PC-9 (cell line): ENCODE data around the gene IQCK. TPM values are rescaled to one million over a fixed set of nuclear protein-coding genes. Genes with fewer than 3 reads are reported as not detected.

ENCODE experiments used
- BruUV-seq: library from RNA; stranded (reverse); fragments of 400-500 nt; replicated peaks from 2 replicates; lab custom pipeline; 2021; lab: Mats Ljungman, UMichigan
- CTCF ChIA-PET: fragments of 300-600 bp; sonication (Branson Sonifier 250); formaldehyde crosslinking; loops from one replicate; lab custom pipeline; 2022; ENCODE audit warnings: antibody characterized with exemption; lab: Charles Lee
- POLR2A ChIA-PET: fragments of 300-600 bp; sonication (Branson Sonifier 250); formaldehyde crosslinking; loops from one replicate; lab custom pipeline; 2022; ENCODE audit warnings: antibody characterized with exemption; ENCODE audit not compliant: unreplicated experiment; lab: Charles Lee
- DNase-seq, 2 experiments: peaks; one replicate each; pipeline versions ENCODE4 v3.0.0 to v3.0.0-alpha.2; 2015 to 2022; ENCODE audit warnings: mixed read lengths in 1 of 2
- H2AFZ ChIP-seq: fragments of 200-600 bp; sonication (generic); 2 replicates; pipeline ENCODE4 v1.8.1; 2017; ENCODE audit warnings: antibody characterized with exemption
- H3F3A ChIP-seq: fragments of 200-600 bp; sonication (generic); 2 replicates; pipeline ENCODE4 v1.8.1; 2017; ENCODE audit warnings: antibody characterized with exemption, mild to moderate bottlenecking, low read depth; ENCODE audit not compliant: insufficient read depth
- H3K27ac ChIP-seq: fragments of 200-600 bp; sonication (generic); 2 replicates; pipeline ENCODE4 v1.6.1; 2016; ENCODE audit warnings: mixed run types
- H3K27me3 ChIP-seq: fragments of 200-600 bp; sonication (generic); 2 replicates; pipeline ENCODE4 v1.6.1; 2016; ENCODE audit warnings: low read depth, mixed run types; ENCODE audit not compliant: insufficient read depth
- H3K36me3 ChIP-seq: fragments of 200-600 bp; sonication (generic); 2 replicates; pipeline ENCODE4 v1.6.1; 2016; ENCODE audit warnings: low read depth, mixed run types
- H3K4me1 ChIP-seq: fragments of 200-600 bp; sonication (generic); replicated peaks from 2 replicates; pipeline ENCODE4 v1.6.1; 2016; ENCODE audit warnings: mixed run types; ENCODE audit not compliant: insufficient read depth
- H3K4me2 ChIP-seq: fragments of 200-600 bp; sonication (generic); 2 replicates; pipeline ENCODE4 v1.6.1; 2017; ENCODE audit warnings: mixed run types
- H3K4me3 ChIP-seq: fragments of 200-600 bp; sonication (generic); 2 replicates; pipeline ENCODE4 v1.6.1; 2016; ENCODE audit warnings: mixed run types
- H3K79me2 ChIP-seq: fragments of 200-600 bp; sonication (generic); 2 replicates; pipeline ENCODE4 v1.6.1; 2017; ENCODE audit warnings: low read depth, mixed run types
- H3K9me2 ChIP-seq: fragments of 200-600 bp; sonication (generic); 2 replicates; pipeline ENCODE4 v1.8.1; 2017; ENCODE audit warnings: mild to moderate bottlenecking; ENCODE audit not compliant: insufficient read depth
- H3K9me3 ChIP-seq: fragments of 200-600 bp; sonication (generic); 2 replicates; pipeline ENCODE4 v1.8.1; 2016; ENCODE audit warnings: low read depth; ENCODE audit not compliant: insufficient read depth
- H4K20me1 ChIP-seq: fragments of 200-600 bp; sonication (generic); 2 replicates; pipeline ENCODE4 v1.8.1; 2017; ENCODE audit not compliant: insufficient read depth
- CTCF ChIP-seq: fragments of 200-600 bp; sonication (generic); conservative IDR thresholded peaks from 2 replicates; pipeline ENCODE4 v1.6.1; 2017; ENCODE audit warnings: mixed run types, antibody characterized with exemption, mild to moderate bottlenecking, moderate library complexity
- EZH2 ChIP-seq: fragments of 200-600 bp; sonication (generic); IDR thresholded peaks from 2 replicates; pipeline ENCODE4 v1.8.0; 2017; ENCODE audit warnings: antibody characterized with exemption, low read depth
- intact Hi-C: fragments of 100-400 bp; cut with micrococcal nuclease; formaldehyde crosslinking; loops from one replicate; pipeline ENCODE4 v1.10.0; 2022; ENCODE audit not compliant: unreplicated experiment
- total RNA-seq: library from RNA; stranded (reverse); gene quantifications from 2 replicates; pipeline ENCODE4 v1.2.3, GENCODE V29; 2021

The IQCK gene
- total RNA-seq, 1 experiment from 2014 or later: 21.6 TPM

- Histone ChIP-seq H3K4me1 (peaks cover 77% of the 10 kb centered on the region), H2AFZ (no peak overlapping the region), H3K27me3 (no peaks in the 10 kb centered on the region), H3K79me2 (0 out of 2 replicates have a peak, but pooled peaks cover 3% of the 10 kb centered on the region), H4K20me1 (no peaks in the 10 kb centered on the region), H3K9me2 (no peaks in the 10 kb centered on the region), H3F3A (peaks cover 59% of the 10 kb centered on the region), H3K4me2 (no peak overlapping the region), H3K9me3 (no peaks in the 10 kb centered on the region), H3K27ac (peak overlapping the region; percentile 93), H3K4me3 (no peak overlapping the region), H3K36me3 (no peaks in the 10 kb centered on the region)
- intact Hi-C loops: no loop called here
- TF ChIP-seq CTCF: no peak
- TF ChIP-seq EZH2: no peak
- no TSS peak for BruUV-seq
- DNase-seq: no peak
- POLR2A ChIA-PET: interaction anchor here (0.5 to 0.6 kb wide), 3 partner anchors 29 to 1278 kb away, joined by 4 to 7 read pairs (median 5); no protein-coding TSS in a partner anchor
- CTCF ChIA-PET: no interaction called here
Observed at GRCh38 chr16:19751478-19752385, 33.7 kb downstream of the IQCK start.

GRCh38 chr16:19753815-19754643 lies 36.0 kb downstream of the IQCK start:
- H3K27ac ChIP-seq: peak overlapping the region; percentile 93
- no peaks in the 10 kb centered on the region for H3K27me3 ChIP-seq
- H4K20me1 ChIP-seq: no peaks in the 10 kb centered on the region
- POLR2A ChIA-PET: interaction anchor here (0.5 to 0.6 kb wide), 2 partner anchors 37 to 114 kb away, joined by 3 to 4 read pairs; no protein-coding TSS in a partner anchor
- H3K36me3 ChIP-seq: no peaks in the 10 kb centered on the region
- H2AFZ ChIP-seq: 0 out of 2 replicates have a peak overlapping the region, but pooled peaks have one; percentile 0
- H3F3A ChIP-seq: peaks cover 42% of the 10 kb centered on the region
- intact Hi-C loops: loop anchor here (1.0 kb wide), 3 partner anchors 36 to 149 kb away; partner anchors contain the start of genes GPRC5B, IQCK and KNOP1
- H3K4me3 ChIP-seq: no peak overlapping the region; the same call in 1 of the 2 replicates
- peaks cover 58% of the 10 kb centered on the region for H3K4me1 ChIP-seq
- TF ChIP-seq EZH2 (no peak), CTCF (no peak)
- BruUV-seq: TSS peak; percentile 88
- CTCF ChIA-PET: no interaction called here
- H3K4me2 ChIP-seq: peak overlapping the region; percentile 43
- 0 out of 2 replicates have a peak, but pooled peaks cover 3% of the 10 kb centered on the region for H3K79me2 ChIP-seq
- DNase-seq: peak; percentile 49 to 91
- no peaks in the 10 kb centered on the region for H3K9me2 ChIP-seq
- H3K9me3 ChIP-seq: no peaks in the 10 kb centered on the region

- H3K9me2 ChIP-seq: no peaks in the 10 kb centered on the region
- intact Hi-C loops: loop anchor here (1.0 kb wide), 3 partner anchors 36 to 149 kb away; partner anchors contain the start of genes GPRC5B, IQCK and KNOP1
- no peaks in the 10 kb centered on the region for H4K20me1 ChIP-seq
- peak overlapping the region; percentile 43 for H3K4me2 ChIP-seq
- DNase-seq: peak; percentile 33 to 88
- H3K4me1 ChIP-seq: peaks cover 52% of the 10 kb centered on the region
- H3K27ac ChIP-seq: peak overlapping the region; percentile 93
- H3K79me2 ChIP-seq: 0 out of 2 replicates have a peak, but pooled peaks cover 3% of the 10 kb centered on the region
- peaks cover 38% of the 10 kb centered on the region for H3F3A ChIP-seq
- H3K9me3 ChIP-seq: no peaks in the 10 kb centered on the region
- no peak for TF ChIP-seq EZH2
- TF ChIP-seq CTCF: no peak
- H2AFZ ChIP-seq: no peak overlapping the region
- CTCF ChIA-PET: interaction anchor here (0.6 kb wide), 1 partner anchor 1403 kb away, joined by 9 read pairs; no protein-coding TSS in a partner anchor
- BruUV-seq: no TSS peak
- POLR2A ChIA-PET: no interaction called here
- no peaks in the 10 kb centered on the region for H3K27me3 ChIP-seq
- no peak overlapping the region; the same call in 1 of the 2 replicates for H3K4me3 ChIP-seq
- no peaks in the 10 kb centered on the region for H3K36me3 ChIP-seq
Observed at GRCh38 chr16:19754644-19755036, 36.6 kb downstream of the IQCK start.
